T-cell (primary cell): ENCODE data around the gene ATP23. TPM values are rescaled to one million over a fixed set of nuclear protein-coding genes. Genes with fewer than 3 reads are reported as not detected.

Experiments used
- ATAC-seq, 4 experiments: fragments of 200-7000 bp in 3 of 4; fragments of 150-1000 bp in 1 of 4; cut with Tn5 transposase; replicated peaks in 1 of 4; 1 replicate in 3 of 4; 2 replicates in 1 of 4; pipeline ENCODE4 v1.10.0; 2021; ENCODE audit warnings: moderate library complexity in 3 of 4, mild to moderate bottlenecking in 2 of 4, moderate number of reproducible peaks in 1 of 4
- CTCF ChIA-PET, 2 donors: fragments of 300-600 bp; sonication (Branson Sonifier 250); formaldehyde crosslinking; loops; one replicate each; lab custom pipeline; 2022; ENCODE audit warnings: antibody characterized with exemption in 2 of 2; lab: Charles Lee
- POLR2A ChIA-PET, 2 donors: fragments of 300-600 bp; sonication (Branson Sonifier 250); formaldehyde crosslinking; loops; one replicate each; lab custom pipeline; 2022; ENCODE audit warnings: antibody characterized with exemption in 2 of 2; lab: Charles Lee
- DNase-seq, 35 experiments: peaks; one replicate each; pipeline versions ENCODE4 v3.0.0 to v3.0.0-alpha.2; 2013 to 2023
- H3K27ac ChIP-seq: one replicate; pipeline ENCODE4 v1.5.1; 2013; ENCODE audit warnings: low read length
- H3K27me3 ChIP-seq, 2 experiments: replicated peaks in 1 of 2; 1 replicate in 1 of 2; 2 replicates in 1 of 2; pipeline versions ENCODE4 v1.6.1 to v1.7.0; 2013; ENCODE audit warnings: low read length in 1 of 2, mixed read lengths in 1 of 2; ENCODE audit not compliant: control insufficient read depth in 2 of 2, insufficient read depth in 2 of 2; ENCODE audit errors: extremely low read depth in 1 of 2
- H3K36me3 ChIP-seq, 2 donors: 1 replicate in 1 of 2; 2 replicates in 1 of 2; pipeline versions ENCODE4 v1.6.1 to v1.7.0; 2013; ENCODE audit warnings: low read length in 1 of 2; ENCODE audit not compliant: control insufficient read depth in 2 of 2, insufficient read depth in 1 of 2; ENCODE audit errors: extremely low read depth in 1 of 2
- H3K4me1 ChIP-seq, 2 experiments: 1 replicate in 1 of 2; 2 replicates in 1 of 2; pipeline versions ENCODE4 v1.6.1 to v1.7.0; 2013; ENCODE audit warnings: low read length in 2 of 2, mixed read lengths in 1 of 2; ENCODE audit not compliant: insufficient read depth in 2 of 2, control insufficient read depth in 1 of 2; ENCODE audit errors: extremely low read depth in 1 of 2
- H3K4me3 ChIP-seq, 2 donors: 1 replicate in 1 of 2; 2 replicates in 1 of 2; pipeline versions ENCODE4 v1.5.1 to v1.7.0; 2013; ENCODE audit warnings: mild to moderate bottlenecking in 2 of 2, low read length in 1 of 2, moderate library complexity in 1 of 2; ENCODE audit not compliant: control insufficient read depth in 1 of 2; ENCODE audit errors: extremely low read depth in 1 of 2
- H3K9me3 ChIP-seq: 2 replicates; pipeline ENCODE4 v1.7.0; 2013
- H3K27ac Mint-ChIP-seq, 2 donors: one replicate each; pipeline ENCODE4 v1.8.0; 2020 to 2021; ENCODE audit warnings: mild to moderate bottlenecking in 2 of 2, mixed read lengths in 2 of 2
- H3K27me3 Mint-ChIP-seq, 2 donors: one replicate each; pipeline ENCODE4 v1.8.0; 2021 to 2022; ENCODE audit warnings: mixed read lengths in 2 of 2
- H3K36me3 Mint-ChIP-seq: one replicate; pipeline ENCODE4 v1.8.0; 2021; ENCODE audit warnings: mixed read lengths
- H3K4me1 Mint-ChIP-seq, 3 donors: one replicate each; pipeline ENCODE4 v1.8.0; 2020 to 2022; ENCODE audit warnings: mixed read lengths in 3 of 3, mild to moderate bottlenecking in 1 of 3
- H3K4me3 Mint-ChIP-seq, 3 donors: one replicate each; pipeline ENCODE4 v1.8.0; 2020 to 2022; ENCODE audit warnings: mild to moderate bottlenecking in 3 of 3, mixed read lengths in 3 of 3, moderate library complexity in 3 of 3
- H3K9me3 Mint-ChIP-seq, 3 donors: one replicate each; pipeline ENCODE4 v1.8.0; 2020 to 2022; ENCODE audit warnings: mixed read lengths in 3 of 3
- WGBS: methylation state at CpG from one replicate; pipeline ENCODE4 v1.1.5; 2013; ENCODE audit warnings: missing lambda C conversion rate; ENCODE audit not compliant: insufficient coverage; 5-methylcytosine and 5-hydroxymethylcytosine counted together
- total RNA-seq, 35 experiments: library from RNA in 6 of 35; stranded (reverse) in 6 of 35; fragments of 120-200 nt in 1 of 35; gene quantifications; one replicate each; pipeline versions ENCODE4 v1.2.1 to v1.2.4 and lab custom pipeline; 2013 to 2026

ATP23 gene
- total RNA-seq, 5 donors from 2014 or later (not counting 1 experiment from before 2014, with no cell fraction given), result 3.1 to 9.7 (median 7.7) TPM

GRCh38 chr12:57907281-57907680 lies 34.1 kb upstream of the ATP23 start:
- Histone ChIP-seq H3K4me1 (peaks cover 2 to 7% of the 10 kb centered on the region in 2 experiments), H3K4me3 (no peak overlapping the region), H3K27ac (no peak overlapping the region), H3K9me3 (no peaks in the 10 kb centered on the region), H3K27me3 (peaks cover 0 to 11% of the 10 kb centered on the region in 2 experiments), H3K36me3 (no peaks in the 10 kb centered on the region)
- no peak overlapping the region for H3K4me3 Mint-ChIP-seq
- POLR2A ChIA-PET, result no interaction called here
- peaks cover 14 to 19% of the 10 kb centered on the region in 2 donors for H3K27me3 Mint-ChIP-seq
- peaks cover 5 to 8% (median 7%) of the 10 kb centered on the region in 3 donors for H3K4me1 Mint-ChIP-seq
- 47% methylated on average over 3 of the region's 3 CpGs for WGBS
- H3K9me3 Mint-ChIP-seq, result no peaks in the 10 kb centered on the region
- no peaks in the 10 kb centered on the region for H3K36me3 Mint-ChIP-seq
- CTCF ChIA-PET, result interaction anchor here (0.6 to 1.0 kb wide), 2 partner anchors 105 to 148 kb away, joined by 3 read pairs; no protein-coding TSS in a partner anchor
- no peak for DNase-seq
- no peak for ATAC-seq
- no peak overlapping the region for H3K27ac Mint-ChIP-seq

- 100% methylated on average over 2 of the region's 8 CpGs for WGBS
- H3K27ac ChIP-seq, result no peak overlapping the region
- Mint-ChIP-seq H3K9me3 (no peaks in the 10 kb centered on the region), H3K4me3 (no peak overlapping the region), H3K27ac (no peak overlapping the region), H3K4me1 (peaks cover 5 to 8% (median 7%) of the 10 kb centered on the region in 3 donors), H3K27me3 (peaks cover 14 to 19% of the 10 kb centered on the region in 2 donors), H3K36me3 (no peaks in the 10 kb centered on the region)
- no peaks in the 10 kb centered on the region for H3K9me3 ChIP-seq
- no peaks in the 10 kb centered on the region for H3K36me3 ChIP-seq
- ChIA-PET POLR2A (interaction anchor here in 1 of 2 donors (0.6 kb wide), 1 partner anchor 134 kb away, joined by 4 read pairs; no protein-coding TSS in a partner anchor), CTCF (interaction anchor here (0.8 to 1.2 kb wide), 4 partner anchors 78 to 152 kb away, joined by 3 read pairs; no protein-coding TSS in a partner anchor)
- H3K4me1 ChIP-seq, result peaks cover 2 to 7% of the 10 kb centered on the region in 2 experiments
- no peak for ATAC-seq
- no peak overlapping the region for H3K4me3 ChIP-seq
- DNase-seq, result no peak
- peaks cover 0 to 14% of the 10 kb centered on the region in 2 experiments for H3K27me3 ChIP-seq
Measured at GRCh38 chr12:57908511-57908910, 32.9 kb upstream of the ATP23 start.

- DNase-seq, result no peak
- H3K4me3 ChIP-seq, result no peak overlapping the region
- peaks cover 5 to 8% (median 7%) of the 10 kb centered on the region in 3 donors for H3K4me1 Mint-ChIP-seq
- H3K36me3 Mint-ChIP-seq, result no peaks in the 10 kb centered on the region
- no peaks in the 10 kb centered on the region for H3K9me3 Mint-ChIP-seq
- peaks cover 0 to 17% of the 10 kb centered on the region in 2 experiments for H3K27me3 ChIP-seq
- H3K4me1 ChIP-seq, result peaks cover 2 to 7% of the 10 kb centered on the region in 2 experiments
- H3K9me3 ChIP-seq, result no peaks in the 10 kb centered on the region
- H3K4me3 Mint-ChIP-seq, result no peak overlapping the region
- no peak overlapping the region for H3K27ac ChIP-seq
- no peak overlapping the region for H3K27ac Mint-ChIP-seq
- H3K36me3 ChIP-seq, result no peaks in the 10 kb centered on the region
- ChIA-PET CTCF (interaction anchor here (1.1 to 1.2 kb wide), 3 partner anchors 78 to 152 kb away, joined by 3 read pairs; no protein-coding TSS in a partner anchor), POLR2A (interaction anchor here (0.6 to 1.1 kb wide), 2 partner anchors 97 to 134 kb away, joined by 3 to 4 read pairs; no protein-coding TSS in a partner anchor)
- WGBS, result 79% methylated on average over 3 of the region's 4 CpGs
- no peak for ATAC-seq
- peaks cover 14 to 20% of the 10 kb centered on the region in 2 donors for H3K27me3 Mint-ChIP-seq
Measured at GRCh38 chr12:57909056-57909455, 32.3 kb upstream of the ATP23 start.

GRCh38 chr12:57909611-57910010 lies 31.8 kb upstream of the ATP23 start:
- no peak overlapping the region for H3K4me3 ChIP-seq
- H3K27ac ChIP-seq, result no peak overlapping the region
- H3K27me3 Mint-ChIP-seq, result peaks cover 14 to 20% of the 10 kb centered on the region in 2 donors
- peaks cover 0 to 17% of the 10 kb centered on the region in 2 experiments for H3K27me3 ChIP-seq
- H3K4me3 Mint-ChIP-seq, result no peak overlapping the region
- H3K36me3 ChIP-seq, result no peaks in the 10 kb centered on the region
- H3K9me3 ChIP-seq, result no peaks in the 10 kb centered on the region
- ChIA-PET CTCF (no interaction called here), POLR2A (interaction anchor here in 1 of 2 donors (1.1 kb wide), 1 partner anchor 98 kb away, joined by 3 read pairs; no protein-coding TSS in a partner anchor)
- no peak overlapping the region for H3K27ac Mint-ChIP-seq
- no peaks in the 10 kb centered on the region for H3K36me3 Mint-ChIP-seq
- DNase-seq (no peak), ATAC-seq (no peak)
- WGBS, result 83% methylated on average over 1 of the region's 4 CpGs
- H3K4me1 Mint-ChIP-seq, result peaks cover 5 to 8% (median 7%) of the 10 kb centered on the region in 3 donors
- peaks cover 2 to 7% of the 10 kb centered on the region in 2 experiments for H3K4me1 ChIP-seq
- no peaks in the 10 kb centered on the region for H3K9me3 Mint-ChIP-seq

- peaks cover 0 to 6% of the 10 kb centered on the region in 2 experiments for H3K27me3 ChIP-seq
- DNase-seq (no peak), ATAC-seq (no peak)
- H3K4me3 Mint-ChIP-seq, result no peak overlapping the region
- no peaks in the 10 kb centered on the region for H3K4me1 Mint-ChIP-seq
- no peaks in the 10 kb centered on the region for H3K36me3 Mint-ChIP-seq
- H3K36me3 ChIP-seq, result no peaks in the 10 kb centered on the region
- no peak overlapping the region for H3K27ac ChIP-seq
- 57% methylated on average over 3 of the region's 4 CpGs for WGBS
- no peak overlapping the region for H3K27ac Mint-ChIP-seq
- ChIA-PET CTCF (no interaction called here), POLR2A (no interaction called here)
- peaks cover 1 to 4% of the 10 kb centered on the region in 2 donors for H3K27me3 Mint-ChIP-seq
- no peak overlapping the region for H3K4me3 ChIP-seq
- no peaks in the 10 kb centered on the region for H3K4me1 ChIP-seq
- H3K9me3 Mint-ChIP-seq, result no peaks in the 10 kb centered on the region
- H3K9me3 ChIP-seq, result no peaks in the 10 kb centered on the region
Measured at GRCh38 chr12:57918147-57918546, 23.2 kb upstream of the ATP23 start.

- peaks cover 2% of the 10 kb centered on the region for H3K36me3 Mint-ChIP-seq
- Histone ChIP-seq H3K27ac (no peak overlapping the region), H3K27me3 (no peaks in the 10 kb centered on the region), H3K4me3 (no peak overlapping the region), H3K4me1 (no peaks in the 10 kb centered on the region), H3K36me3 (no peaks in the 10 kb centered on the region), H3K9me3 (no peaks in the 10 kb centered on the region)
- no peaks in the 10 kb centered on the region for H3K27me3 Mint-ChIP-seq
- 80% methylated on average over 2 of the region's 3 CpGs for WGBS
- H3K4me3 Mint-ChIP-seq, result no peak overlapping the region
- DNase-seq, result no peak
- no peak for ATAC-seq
- H3K27ac Mint-ChIP-seq, result no peak overlapping the region
- ChIA-PET CTCF (no interaction called here), POLR2A (no interaction called here)
- H3K4me1 Mint-ChIP-seq, result no peaks in the 10 kb centered on the region
- no peaks in the 10 kb centered on the region for H3K9me3 Mint-ChIP-seq
Measured at GRCh38 chr12:57927086-57927485, 14.3 kb upstream of the ATP23 start.
